Endodermal cell (in vitro differentiated cells): Measurements from ENCODE around the gene TBPL2. TPM values are rescaled to one million over a fixed set of nuclear protein-coding genes. Genes with fewer than 3 reads are reported as not detected.

Experiments used
- DNase-seq: peaks from one replicate; pipeline ENCODE4 v3.0.0-alpha.2; 2017
- H3K27ac ChIP-seq: 2 replicates; pipeline ENCODE4 v1.5.1; 2013; ENCODE audit warnings: mild to moderate bottlenecking, low read depth, low read length, moderate library complexity
- H3K27me3 ChIP-seq: 2 replicates; pipeline ENCODE4 v1.6.1; 2013; ENCODE audit warnings: mild to moderate bottlenecking, low read length, moderate library complexity; ENCODE audit not compliant: insufficient read depth, control insufficient read depth, poor library complexity, severe bottlenecking
- H3K36me3 ChIP-seq: 2 replicates; pipeline ENCODE4 v1.7.0; 2013; ENCODE audit warnings: mild to moderate bottlenecking, low read length, moderate library complexity; ENCODE audit not compliant: control insufficient read depth, insufficient read depth
- H3K4me1 ChIP-seq: one replicate; pipeline ENCODE4 v1.7.0; 2013; ENCODE audit warnings: low read length; ENCODE audit not compliant: control insufficient read depth, insufficient read depth
- H3K4me3 ChIP-seq: 2 replicates; pipeline ENCODE4 v1.5.1; 2013; ENCODE audit warnings: mild to moderate bottlenecking, low read length, moderate library complexity
- H3K9ac ChIP-seq: 2 replicates; pipeline ENCODE4 v1.6.1; 2013; ENCODE audit warnings: mild to moderate bottlenecking, low read length, moderate library complexity; ENCODE audit not compliant: poor library complexity, severe bottlenecking; ENCODE audit errors: extremely low read depth
- H3K9me3 ChIP-seq: 2 replicates; pipeline ENCODE4 v1.6.1; 2013; ENCODE audit warnings: mild to moderate bottlenecking, low read length, moderate library complexity; ENCODE audit not compliant: control insufficient read depth
- H3K27ac Mint-ChIP-seq: 2 replicates; pipeline ENCODE4 v1.8.0; 2020; ENCODE audit warnings: mixed read lengths
- H3K27me3 Mint-ChIP-seq: 2 replicates; pipeline ENCODE4 v1.8.0; 2021; ENCODE audit warnings: mild to moderate bottlenecking, mixed read lengths; ENCODE audit not compliant: insufficient read depth
- H3K36me3 Mint-ChIP-seq: 2 replicates; pipeline ENCODE4 v1.8.0; 2020; ENCODE audit warnings: low read depth, mixed read lengths
- H3K4me1 Mint-ChIP-seq: 2 replicates; pipeline ENCODE4 v1.8.0; 2020; ENCODE audit warnings: mixed read lengths
- H3K4me3 Mint-ChIP-seq: 2 replicates; pipeline ENCODE4 v1.8.0; 2020; ENCODE audit warnings: mild to moderate bottlenecking, moderate library complexity, mixed read lengths
- H3K9me3 Mint-ChIP-seq: 2 replicates; pipeline ENCODE4 v1.8.0; 2020; ENCODE audit warnings: mild to moderate bottlenecking, mixed read lengths
- CTCF ChIP-seq: fragments of 200-600 bp; sonication (generic); conservative IDR thresholded peaks from 2 replicates; pipeline ENCODE4 v1.5.0; 2021; ENCODE audit warnings: antibody characterized with exemption, mild to moderate bottlenecking
- WGBS, 2 experiments: methylation state at CpG; one replicate each; pipeline versions ENCODE4 v1.1.5 to v1.1.7; 2013; ENCODE audit warnings: missing lambda C conversion rate in 2 of 2, mixed read lengths in 1 of 2; ENCODE audit not compliant: insufficient coverage in 1 of 2, insufficient read length in 1 of 2; 5-methylcytosine and 5-hydroxymethylcytosine counted together
- total RNA-seq, 2 donors: library from RNA; stranded (reverse); fragmentation: NEBNext Ultra II Directional in 1 of 2; extraction: Animal tissue kit (Norgen Biotek cat#: 25700) in 1 of 2; gene quantifications; 2 replicates in 1 of 2; 3 replicates in 1 of 2; pipeline ENCODE4 v1.2.1, GENCODE V29; 2021

TBPL2 gene
- total RNA-seq, 2 donors from 2014 or later, result not detected

- no peak overlapping the region for H3K9ac ChIP-seq
- WGBS, 2 experiments, result 77 to 89% methylated on average over 3 to 4 of the region's 4 CpGs
- H3K27me3 ChIP-seq, result no peaks in the 10 kb centered on the region
- no peaks in the 10 kb centered on the region for H3K36me3 ChIP-seq
- no peak overlapping the region for H3K4me3 ChIP-seq
- Mint-ChIP-seq H3K4me1 (peaks cover 21% of the 10 kb centered on the region), H3K4me3 (no peak overlapping the region), H3K27ac (no peak overlapping the region), H3K27me3 (peaks cover 9% of the 10 kb centered on the region), H3K36me3 (no peaks in the 10 kb centered on the region), H3K9me3 (no peaks in the 10 kb centered on the region)
- H3K4me1 ChIP-seq, result peaks cover 4% of the 10 kb centered on the region
- H3K9me3 ChIP-seq, result no peaks in the 10 kb centered on the region
- no peak overlapping the region for H3K27ac ChIP-seq
- no peak for TF ChIP-seq CTCF
- DNase-seq, result no peak
Measured at GRCh38 chr14:55436519-55436918, 3.9 kb downstream of the TBPL2 start.

GRCh38 chr14:55434805-55435174 is 5.6 kb downstream of the TBPL2 start:
- Histone ChIP-seq H3K9me3 (no peaks in the 10 kb centered on the region), H3K27me3 (no peaks in the 10 kb centered on the region), H3K4me1 (peaks cover 4% of the 10 kb centered on the region), H3K4me3 (peak overlapping the region; percentile 7), H3K27ac (no peak overlapping the region), H3K9ac (no peak overlapping the region), H3K36me3 (no peaks in the 10 kb centered on the region)
- Mint-ChIP-seq H3K27me3 (peaks cover 7% of the 10 kb centered on the region), H3K4me3 (no peak overlapping the region), H3K4me1 (peaks cover 24% of the 10 kb centered on the region), H3K27ac (no peak overlapping the region), H3K36me3 (no peaks in the 10 kb centered on the region), H3K9me3 (no peaks in the 10 kb centered on the region)
- TF ChIP-seq CTCF, result no peak
- 40% methylated on average over 3 of the region's 3 CpGs; no CpG with 5 or more reads in 1 of the 2 experiments for WGBS, 2 experiments
- DNase-seq, result no peak

- Mint-ChIP-seq H3K36me3 (no peaks in the 10 kb centered on the region), H3K27me3 (peaks cover 7% of the 10 kb centered on the region), H3K9me3 (no peaks in the 10 kb centered on the region), H3K4me1 (peaks cover 24% of the 10 kb centered on the region), H3K27ac (no peak overlapping the region), H3K4me3 (no peak overlapping the region)
- 79 to 95% methylated on average over 3 to 6 of the region's 6 CpGs for WGBS, 2 experiments
- H3K36me3 ChIP-seq, result no peaks in the 10 kb centered on the region
- no peak overlapping the region for H3K27ac ChIP-seq
- H3K9ac ChIP-seq, result no peak overlapping the region
- peaks cover 4% of the 10 kb centered on the region for H3K4me1 ChIP-seq
- H3K27me3 ChIP-seq, result no peaks in the 10 kb centered on the region
- no peak for DNase-seq
- TF ChIP-seq CTCF, result no peak
- no peaks in the 10 kb centered on the region for H3K9me3 ChIP-seq
- H3K4me3 ChIP-seq, result peak overlapping the region; percentile 7
Measured at GRCh38 chr14:55433880-55434804, 6.3 kb downstream of the TBPL2 start.
